ENCODE measurements around the gene CDKN1A. TPM values are rescaled to one million over a fixed set of nuclear protein-coding genes. Genes with fewer than 3 reads are reported as not detected.
A peak's percentile ranks its signal among the peaks of the same experiment; 100 is the strongest.

The CDKN1A gene
- total and polyA plus RNA-seq, 2 donors from 2014 or later: 46.4 to 66.2 TPM

- Histone ChIP-seq H3K9me3 (ENCODE audit: control insufficient read depth in 2 of 3, insufficient read depth in 1 of 3, low read length in 3 of 3) (no peaks in the 10 kb centered on the region), H3K27ac (ENCODE audit: low read depth in 2 of 2, low read length in 2 of 2) (no peak overlapping the region), H3K4me3 (ENCODE audit: low read length in 3 of 3) (no peak overlapping the region), H3K9ac (ENCODE audit: low read length in 3 of 3) (no peak overlapping the region), H3K4me1 (ENCODE audit: control insufficient read depth in 2 of 3, insufficient read depth in 2 of 3, low read depth in 1 of 3, low read length in 3 of 3) (peaks cover 0 to 3% (median 0%) of the 10 kb centered on the region in 3 donors), H3K27me3 (ENCODE audit: control insufficient read depth, insufficient read depth, low read length) (no peaks in the 10 kb centered on the region), H3K36me3 (ENCODE audit: control insufficient read depth in 2 of 3, insufficient read depth in 3 of 3, low read length in 3 of 3) (no peaks in the 10 kb centered on the region)
- no peak for DNase-seq
- intact Hi-C loops (cut with DNase I): no loop called here
- FAIRE-seq: no peak
- no peak for TF ChIP-seq CTCF (IDR thresholded peaks at IDR 0.05; ENCODE audit: borderline replicate concordance, extremely low read depth, insufficient read depth)
These were observed 40.6 kb downstream of the CDKN1A start for GRCh38 chr6:36719126-36719525.

GRCh38 chr6:36720251-36721141 lies 42.0 kb downstream of the CDKN1A start:
- Histone ChIP-seq H3K9me3 (ENCODE audit: control insufficient read depth in 2 of 3, insufficient read depth in 1 of 3, low read length in 3 of 3) (no peaks in the 10 kb centered on the region), H3K27me3 (ENCODE audit: control insufficient read depth, insufficient read depth, low read length) (no peaks in the 10 kb centered on the region), H3K4me3 (ENCODE audit: low read length in 3 of 3) (no peak overlapping the region), H3K9ac (ENCODE audit: low read length in 3 of 3) (no peak overlapping the region), H3K36me3 (ENCODE audit: control insufficient read depth in 2 of 3, insufficient read depth in 3 of 3, low read length in 3 of 3) (no peaks in the 10 kb centered on the region), H3K4me1 (ENCODE audit: control insufficient read depth in 2 of 3, insufficient read depth in 2 of 3, low read depth in 1 of 3, low read length in 3 of 3) (peaks cover 0 to 3% (median 0%) of the 10 kb centered on the region in 3 donors), H3K27ac (ENCODE audit: low read depth in 2 of 2, low read length in 2 of 2) (no peak overlapping the region)
- DNase-seq: peak in 2 of 5 donors; percentile 32 to 33
- intact Hi-C loops (cut with DNase I): no loop called here
- no peak for FAIRE-seq
- no peak for TF ChIP-seq CTCF (IDR thresholded peaks at IDR 0.05; ENCODE audit: borderline replicate concordance, extremely low read depth, insufficient read depth)

- H3K4me1 ChIP-seq (ENCODE audit: control insufficient read depth in 2 of 3, insufficient read depth in 2 of 3, low read depth in 1 of 3, low read length in 3 of 3): peaks cover 0 to 3% (median 0%) of the 10 kb centered on the region in 3 donors
- FAIRE-seq: no peak
- no peak overlapping the region for H3K4me3 ChIP-seq (ENCODE audit: low read length in 3 of 3)
- H3K36me3 ChIP-seq (ENCODE audit: control insufficient read depth in 2 of 3, insufficient read depth in 3 of 3, low read length in 3 of 3): no peaks in the 10 kb centered on the region
- no peaks in the 10 kb centered on the region for H3K9me3 ChIP-seq (ENCODE audit: control insufficient read depth in 2 of 3, insufficient read depth in 1 of 3, low read length in 3 of 3)
- DNase-seq: no peak
- no peak for TF ChIP-seq CTCF (IDR thresholded peaks at IDR 0.05; ENCODE audit: borderline replicate concordance, extremely low read depth, insufficient read depth)
- no peak overlapping the region for H3K27ac ChIP-seq (ENCODE audit: low read depth in 2 of 2, low read length in 2 of 2)
- intact Hi-C loops (cut with DNase I): no loop called here
- no peak overlapping the region for H3K9ac ChIP-seq (ENCODE audit: low read length in 3 of 3)
- H3K27me3 ChIP-seq (ENCODE audit: control insufficient read depth, insufficient read depth, low read length): no peaks in the 10 kb centered on the region
These were observed 43.0 kb downstream of the CDKN1A start for GRCh38 chr6:36721369-36722140.

All from kidney (tissue), 14 donors.